Neutrophil (primary cell): ENCODE data around the gene KCNJ10.
A peak's percentile ranks its signal among the peaks of the same experiment; 100 is the strongest.
"Not testable (repeated sequence)": the region's sequence is repeated elsewhere in the genome, so short reads cannot be mapped to it uniquely, and the experiment has no call there.

ENCODE experiments used
- H3K27ac ChIP-seq: fragments of 200-600 bp; sonication (generic); 2 replicates; pipeline ENCODE4 v1.5.1; 2016; ENCODE audit warnings: mild to moderate bottlenecking, moderate library complexity
- H3K27me3 ChIP-seq: fragments of 200-600 bp; sonication (generic); 2 replicates; pipeline ENCODE4 v1.6.0; 2016; ENCODE audit warnings: mild to moderate bottlenecking
- H3K36me3 ChIP-seq: fragments of 200-600 bp; sonication (generic); 2 replicates; pipeline ENCODE4 v1.5.1; 2017
- H3K4me1 ChIP-seq, 2 experiments: fragments of 200-600 bp in 1 of 2; sonication (generic) in 1 of 2; 1 replicate in 1 of 2; 2 replicates in 1 of 2; pipeline versions ENCODE4 v1.5.1 to v1.6.1; 2013 to 2016; ENCODE audit warnings: low read depth in 1 of 2, low read length in 1 of 2, mild to moderate bottlenecking in 1 of 2, moderate library complexity in 1 of 2; ENCODE audit not compliant: control insufficient read depth in 1 of 2, insufficient read depth in 1 of 2
- H3K4me3 ChIP-seq, 2 experiments: fragments of 200-600 bp in 1 of 2; sonication (generic) in 1 of 2; 1 replicate in 1 of 2; 2 replicates in 1 of 2; pipeline ENCODE4 v1.5.1; 2013 to 2016; ENCODE audit warnings: low read depth in 1 of 2, low read length in 1 of 2, mild to moderate bottlenecking in 1 of 2, moderate library complexity in 1 of 2
- H3K9me3 ChIP-seq: fragments of 200-600 bp; sonication (generic); 2 replicates; pipeline ENCODE4 v1.5.1; 2016
- TF ChIP-seq, protein P1 (sequence below): fragments of 200-600 bp; sonication (generic); IDR thresholded peaks from 2 replicates; pipeline ENCODE4 v1.5.1; 2016; ENCODE audit warnings: antibody characterized with exemption

Gene KCNJ10

DNA sequence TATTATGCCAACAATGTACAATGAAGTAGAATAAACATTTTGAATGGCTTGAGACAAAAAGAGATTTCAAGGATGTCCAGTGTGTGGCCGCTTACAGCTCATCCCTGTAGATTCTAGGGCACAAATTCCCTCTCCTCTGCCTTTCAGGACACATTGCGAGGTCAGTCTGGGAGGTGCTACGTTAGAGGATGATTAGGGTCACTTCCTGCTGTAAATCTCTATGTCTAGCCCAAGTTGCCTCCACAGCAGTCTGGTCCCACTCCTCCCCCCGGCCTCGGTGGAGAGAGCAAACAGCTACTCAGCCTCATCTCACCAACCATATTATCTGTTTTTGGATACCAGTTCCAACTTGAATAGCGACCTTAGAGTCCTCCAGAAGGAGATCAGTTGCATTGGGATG is 17.0 kb downstream of the KCNJ10 start:
- Histone ChIP-seq H3K27me3 (peaks cover 57% of the 10 kb centered on the region), H3K27ac (no peak overlapping the region), H3K4me1 (no peaks in the 10 kb centered on the region), H3K4me3 (no peak overlapping the region), H3K36me3 (no peaks in the 10 kb centered on the region), H3K9me3 (no peaks in the 10 kb centered on the region)
- TF ChIP-seq, protein P1, sequence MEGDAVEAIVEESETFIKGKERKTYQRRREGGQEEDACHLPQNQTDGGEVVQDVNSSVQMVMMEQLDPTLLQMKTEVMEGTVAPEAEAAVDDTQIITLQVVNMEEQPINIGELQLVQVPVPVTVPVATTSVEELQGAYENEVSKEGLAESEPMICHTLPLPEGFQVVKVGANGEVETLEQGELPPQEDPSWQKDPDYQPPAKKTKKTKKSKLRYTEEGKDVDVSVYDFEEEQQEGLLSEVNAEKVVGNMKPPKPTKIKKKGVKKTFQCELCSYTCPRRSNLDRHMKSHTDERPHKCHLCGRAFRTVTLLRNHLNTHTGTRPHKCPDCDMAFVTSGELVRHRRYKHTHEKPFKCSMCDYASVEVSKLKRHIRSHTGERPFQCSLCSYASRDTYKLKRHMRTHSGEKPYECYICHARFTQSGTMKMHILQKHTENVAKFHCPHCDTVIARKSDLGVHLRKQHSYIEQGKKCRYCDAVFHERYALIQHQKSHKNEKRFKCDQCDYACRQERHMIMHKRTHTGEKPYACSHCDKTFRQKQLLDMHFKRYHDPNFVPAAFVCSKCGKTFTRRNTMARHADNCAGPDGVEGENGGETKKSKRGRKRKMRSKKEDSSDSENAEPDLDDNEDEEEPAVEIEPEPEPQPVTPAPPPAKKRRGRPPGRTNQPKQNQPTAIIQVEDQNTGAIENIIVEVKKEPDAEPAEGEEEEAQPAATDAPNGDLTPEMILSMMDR = no peak

GRCh38 chr1:160050619-160051018 is 19.3 kb downstream of the KCNJ10 start:
- H3K4me3 ChIP-seq = no peak overlapping the region
- peaks cover 59% of the 10 kb centered on the region for H3K27me3 ChIP-seq
- TF ChIP-seq, protein P1 = no peak
- H3K36me3 ChIP-seq = no peaks in the 10 kb centered on the region
- H3K9me3 ChIP-seq = no peaks in the 10 kb centered on the region
- no peak overlapping the region for H3K27ac ChIP-seq
- H3K4me1 ChIP-seq = peaks cover 4 to 9% of the 10 kb centered on the region in 2 experiments

- not testable (repeated sequence) for H3K4me3 ChIP-seq, H3K27ac ChIP-seq, H3K4me1 ChIP-seq, H3K36me3 ChIP-seq, H3K9me3 ChIP-seq
- H3K27me3 ChIP-seq = peaks cover 61% of the 10 kb centered on the region
Observed at GRCh38 chr1:160050182-160050581, 19.8 kb downstream of the KCNJ10 start.

- H3K9me3 ChIP-seq = no peaks in the 10 kb centered on the region
- H3K4me1 ChIP-seq = peaks cover 4 to 9% of the 10 kb centered on the region in 2 experiments
- no peaks in the 10 kb centered on the region for H3K36me3 ChIP-seq
- H3K27me3 ChIP-seq = peaks cover 72% of the 10 kb centered on the region
- no peak overlapping the region for H3K4me3 ChIP-seq
- TF ChIP-seq, protein P1 = no peak
- no peak overlapping the region for H3K27ac ChIP-seq
Observed at GRCh38 chr1:160049101-160049500, 20.9 kb downstream of the KCNJ10 start.

DNA sequence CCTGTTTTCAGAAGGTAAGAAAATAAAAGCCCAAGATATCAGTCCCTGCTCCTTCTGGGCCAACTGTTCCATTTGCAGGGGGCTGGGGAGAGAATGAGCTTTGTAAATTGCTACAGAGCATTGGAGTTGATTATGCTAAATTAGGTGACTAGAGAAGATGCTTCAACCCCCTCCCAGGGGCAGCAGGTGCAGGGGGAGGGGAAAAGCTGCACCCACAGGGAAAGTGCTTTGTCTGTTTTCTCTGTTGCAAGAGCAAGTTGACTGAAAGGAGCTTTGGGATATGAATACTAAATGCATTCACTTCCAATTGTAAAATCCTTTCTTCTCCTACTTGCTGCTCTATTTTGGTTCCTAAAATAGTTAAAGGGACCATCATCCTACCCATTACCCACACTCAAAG is 21.6 kb downstream of the KCNJ10 start:
- H3K27ac ChIP-seq = no peak overlapping the region
- H3K36me3 ChIP-seq = no peaks in the 10 kb centered on the region
- H3K9me3 ChIP-seq = no peaks in the 10 kb centered on the region
- no peak overlapping the region for H3K4me3 ChIP-seq
- H3K27me3 ChIP-seq = peaks cover 73% of the 10 kb centered on the region
- peaks cover 4 to 9% of the 10 kb centered on the region in 2 experiments for H3K4me1 ChIP-seq
- TF ChIP-seq, protein P1 = no peak

GRCh38 chr1:160047111-160047991 is 22.6 kb downstream of the KCNJ10 start:
- no peak overlapping the region for H3K27ac ChIP-seq
- no peaks in the 10 kb centered on the region for H3K36me3 ChIP-seq
- peaks cover 4 to 9% of the 10 kb centered on the region in 2 experiments for H3K4me1 ChIP-seq
- no peaks in the 10 kb centered on the region for H3K9me3 ChIP-seq
- TF ChIP-seq, protein P1 = no peak
- peak overlapping the region in 1 of 2 experiments; percentile 8 for H3K4me3 ChIP-seq
- H3K27me3 ChIP-seq = peaks cover 64% of the 10 kb centered on the region
